Kidney glomerular epithelial cell (primary cell): ENCODE measurements around the gene C22orf42.
"Not testable (repeated sequence)": the region's sequence is repeated elsewhere in the genome, so short reads cannot be mapped to it uniquely, and the experiment has no call there.

ENCODE experiments used
- DNase-seq: peaks from one replicate; lab custom pipeline; 2025; lab: John Stamatoyannopoulos, UW

C22orf42 gene

GRCh38 chr22:32158712-32159533 is at the start of gene C22orf42:
TSS of gene C22orf42 (minus strand) at chr22:32159303. CDS start at chr22:32159215, 88 bp downstream.
- no peak for DNase-seq

GRCh38 chr22:32208681-32209080 is 49.6 kb upstream of the C22orf42 start:
- no peak for DNase-seq

- DNase-seq: no peak
Observed at GRCh38 chr22:32207971-32208480, 48.9 kb upstream of the C22orf42 start.

- peak; percentile 3 for DNase-seq
Observed at GRCh38 chr22:32206774-32207758, 48.0 kb upstream of the C22orf42 start.

GRCh38 chr22:32205974-32206773 is 47.1 kb upstream of the C22orf42 start:
- no peak for DNase-seq

- no peak for DNase-seq
Observed at GRCh38 chr22:32204856-32205722, 46.0 kb upstream of the C22orf42 start, which contains the start of gene RFPL2. TSS of gene RFPL2 (minus strand) at chr22:32205073. CDS start at chr22:32202451, 2,622 bp downstream.

- peak; percentile 16 for DNase-seq
Observed at GRCh38 chr22:32204040-32204855, 45.1 kb upstream of the C22orf42 start.

- DNase-seq: no peak
Observed at GRCh38 chr22:32203181-32204039, 44.3 kb upstream of the C22orf42 start.

GRCh38 chr22:32202539-32203180 is 43.6 kb upstream of the C22orf42 start:
- peak; percentile 61 for DNase-seq

GRCh38 chr22:32202161-32202538 is 43.0 kb upstream of the C22orf42 start:
- no peak for DNase-seq

- DNase-seq: no peak
Observed at GRCh38 chr22:32200752-32201151, 41.6 kb upstream of the C22orf42 start.

- no peak for DNase-seq
Observed at GRCh38 chr22:32199961-32200360, 40.9 kb upstream of the C22orf42 start.

- DNase-seq: no peak
Observed at GRCh38 chr22:32199341-32199740, 40.2 kb upstream of the C22orf42 start.

- DNase-seq: not testable (repeated sequence)
Observed at GRCh38 chr22:32197553-32198226, 38.6 kb upstream of the C22orf42 start.

- DNase-seq: not testable (repeated sequence)
Observed at GRCh38 chr22:32195900-32196299, 36.8 kb upstream of the C22orf42 start.

GRCh38 chr22:32193346-32193745 is 34.2 kb upstream of the C22orf42 start:
- not testable (repeated sequence) for DNase-seq

GRCh38 chr22:32191021-32191420 is 31.9 kb upstream of the C22orf42 start:
- DNase-seq: not testable (repeated sequence)
